ENCODE results near the gene CDS1. TPM values are rescaled to one million over a fixed set of nuclear protein-coding genes. Genes with fewer than 3 reads are reported as not detected.

Gene CDS1
- total and polyA plus RNA-seq, 8 donors = 3.2 to 62.6 (median 6.7) TPM

- H3K4me3 ChIP-seq = no peak overlapping the region
- 88 to 95% (median 92%) methylated on average over 7 of the region's 7 CpGs for WGBS, 5 donors
- H3K27ac ChIP-seq = no peak overlapping the region
- DNase-seq = no peak
- peaks cover 32 to 100% (median 95%) of the 10 kb centered on the region in 4 donors for H3K36me3 ChIP-seq
- TF ChIP-seq, protein P1, sequence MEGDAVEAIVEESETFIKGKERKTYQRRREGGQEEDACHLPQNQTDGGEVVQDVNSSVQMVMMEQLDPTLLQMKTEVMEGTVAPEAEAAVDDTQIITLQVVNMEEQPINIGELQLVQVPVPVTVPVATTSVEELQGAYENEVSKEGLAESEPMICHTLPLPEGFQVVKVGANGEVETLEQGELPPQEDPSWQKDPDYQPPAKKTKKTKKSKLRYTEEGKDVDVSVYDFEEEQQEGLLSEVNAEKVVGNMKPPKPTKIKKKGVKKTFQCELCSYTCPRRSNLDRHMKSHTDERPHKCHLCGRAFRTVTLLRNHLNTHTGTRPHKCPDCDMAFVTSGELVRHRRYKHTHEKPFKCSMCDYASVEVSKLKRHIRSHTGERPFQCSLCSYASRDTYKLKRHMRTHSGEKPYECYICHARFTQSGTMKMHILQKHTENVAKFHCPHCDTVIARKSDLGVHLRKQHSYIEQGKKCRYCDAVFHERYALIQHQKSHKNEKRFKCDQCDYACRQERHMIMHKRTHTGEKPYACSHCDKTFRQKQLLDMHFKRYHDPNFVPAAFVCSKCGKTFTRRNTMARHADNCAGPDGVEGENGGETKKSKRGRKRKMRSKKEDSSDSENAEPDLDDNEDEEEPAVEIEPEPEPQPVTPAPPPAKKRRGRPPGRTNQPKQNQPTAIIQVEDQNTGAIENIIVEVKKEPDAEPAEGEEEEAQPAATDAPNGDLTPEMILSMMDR (IDR thresholded peaks at IDR 0.05) = no peak
- TF ChIP-seq POLR2AphosphoS5 (IDR thresholded peaks at IDR 0.05) = no peak
- no peak for TF ChIP-seq POLR2A (IDR thresholded peaks at IDR 0.05)
- no peak for TF ChIP-seq EP300 (IDR thresholded peaks at IDR 0.05)
- intact Hi-C loops (cut with DNase I; ENCODE audit: low total_unique reads) = no loop called here
- no peaks in the 10 kb centered on the region for H3K27me3 ChIP-seq
- H3K4me1 ChIP-seq = peaks cover 0 to 15% (median 0%) of the 10 kb centered on the region in 4 donors
- H3K9me3 ChIP-seq = no peaks in the 10 kb centered on the region
Observed at GRCh38 chr4:84690481-84690880, 107.6 kb downstream of the CDS1 start.

DNA sequence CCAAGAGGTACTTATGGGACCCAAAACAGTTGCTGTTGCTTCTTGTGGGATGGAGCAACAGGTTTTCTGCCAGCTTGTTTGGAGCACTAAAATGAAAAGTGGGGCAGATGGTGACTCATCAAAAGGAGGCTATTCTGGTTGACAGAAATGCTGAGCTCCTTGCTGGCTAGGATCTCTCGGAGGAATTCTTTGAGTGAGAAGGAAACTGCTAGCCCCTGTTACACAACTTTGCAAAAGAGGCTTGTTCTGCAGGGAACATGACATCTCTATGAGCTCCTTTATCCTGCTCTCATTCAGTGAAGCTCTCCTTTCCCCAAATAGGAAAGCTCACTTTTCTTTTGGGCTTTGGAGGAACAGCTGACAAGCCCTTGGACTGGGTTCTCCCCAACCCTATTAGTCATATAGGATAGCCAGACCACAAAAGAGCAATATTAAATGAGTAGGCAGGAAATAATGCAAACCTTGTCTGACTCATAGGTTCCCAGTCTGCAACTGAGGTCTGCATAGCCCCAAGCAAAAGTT, 108.3 kb downstream of the CDS1 start:
- no peak overlapping the region for H3K4me3 ChIP-seq
- H3K27me3 ChIP-seq = no peaks in the 10 kb centered on the region
- peaks cover 0 to 15% (median 0%) of the 10 kb centered on the region in 4 donors for H3K4me1 ChIP-seq
- no peaks in the 10 kb centered on the region for H3K9me3 ChIP-seq
- H3K27ac ChIP-seq = no peak overlapping the region
- DNase-seq = no peak
- intact Hi-C loops (cut with DNase I; ENCODE audit: low total_unique reads) = no loop called here
- no peak for TF ChIP-seq EP300 (IDR thresholded peaks at IDR 0.05)
- TF ChIP-seq POLR2AphosphoS5 (IDR thresholded peaks at IDR 0.05) = no peak
- TF ChIP-seq, protein P1 (IDR thresholded peaks at IDR 0.05) = no peak
- TF ChIP-seq POLR2A (IDR thresholded peaks at IDR 0.05) = no peak
- WGBS, 5 donors = 57 to 84% (median 73%) methylated on average over 1 of the region's 1 CpG
- peaks cover 33 to 100% (median 96%) of the 10 kb centered on the region in 4 donors for H3K36me3 ChIP-seq

GRCh38 chr4:84691800-84692199, 108.9 kb downstream of the CDS1 start:
- peaks cover 33 to 100% (median 96%) of the 10 kb centered on the region in 4 donors for H3K36me3 ChIP-seq

GRCh38 chr4:84697159-84697558, 114.2 kb downstream of the CDS1 start:
- no peak overlapping the region for H3K27ac ChIP-seq
- no peak overlapping the region for H3K4me3 ChIP-seq
- no peak for DNase-seq
- intact Hi-C loops (cut with DNase I; ENCODE audit: low total_unique reads) = no loop called here
- WGBS, 5 donors = 95 to 99% (median 98%) methylated on average over 2 of the region's 2 CpGs
- no peaks in the 10 kb centered on the region for H3K4me1 ChIP-seq
- H3K27me3 ChIP-seq = no peaks in the 10 kb centered on the region
- peaks cover 33 to 92% (median 90%) of the 10 kb centered on the region in 4 donors for H3K36me3 ChIP-seq
- no peak for TF ChIP-seq EP300 (IDR thresholded peaks at IDR 0.05)
- no peak for TF ChIP-seq POLR2A (IDR thresholded peaks at IDR 0.05)
- no peak for TF ChIP-seq POLR2AphosphoS5 (IDR thresholded peaks at IDR 0.05)
- TF ChIP-seq, protein P1 (IDR thresholded peaks at IDR 0.05) = no peak
- H3K9me3 ChIP-seq = no peaks in the 10 kb centered on the region

More at GRCh38 chr4:84691800-84692199, 108.9 kb downstream of the CDS1 start:
- intact Hi-C loops (cut with DNase I; ENCODE audit: low total_unique reads) = no loop called here
- no peak overlapping the region for H3K27ac ChIP-seq
- TF ChIP-seq, protein P1 (IDR thresholded peaks at IDR 0.05) = no peak
- TF ChIP-seq EP300 (IDR thresholded peaks at IDR 0.05) (no peak), POLR2A (IDR thresholded peaks at IDR 0.05) (no peak), POLR2AphosphoS5 (IDR thresholded peaks at IDR 0.05) (no peak)
- DNase-seq = no peak
- H3K27me3 ChIP-seq = no peaks in the 10 kb centered on the region
- no peak overlapping the region for H3K4me3 ChIP-seq
- WGBS, 5 donors = 88 to 96% (median 93%) methylated on average over 1 of the region's 1 CpG
- H3K9me3 ChIP-seq = no peaks in the 10 kb centered on the region
- H3K4me1 ChIP-seq = peaks cover 0 to 15% (median 0%) of the 10 kb centered on the region in 4 donors

Data from stomach (tissue), 9 donors.